GM12874 (cell line): ENCODE results near the gene TBX18.

ENCODE experiments used
- TF ChIP-seq, protein P1 (sequence below): IDR thresholded peaks from 2 replicates; pipeline ENCODE4 v1.5.1; 2011; ENCODE audit warnings: low read depth, mild to moderate bottlenecking, control low read depth, low read length, moderate library complexity; ENCODE audit not compliant: insufficient read depth

The TBX18 gene

GRCh38 chr6:84688141-84688873 lies 76.1 kb downstream of the TBX18 start:
- TF ChIP-seq, protein P1, sequence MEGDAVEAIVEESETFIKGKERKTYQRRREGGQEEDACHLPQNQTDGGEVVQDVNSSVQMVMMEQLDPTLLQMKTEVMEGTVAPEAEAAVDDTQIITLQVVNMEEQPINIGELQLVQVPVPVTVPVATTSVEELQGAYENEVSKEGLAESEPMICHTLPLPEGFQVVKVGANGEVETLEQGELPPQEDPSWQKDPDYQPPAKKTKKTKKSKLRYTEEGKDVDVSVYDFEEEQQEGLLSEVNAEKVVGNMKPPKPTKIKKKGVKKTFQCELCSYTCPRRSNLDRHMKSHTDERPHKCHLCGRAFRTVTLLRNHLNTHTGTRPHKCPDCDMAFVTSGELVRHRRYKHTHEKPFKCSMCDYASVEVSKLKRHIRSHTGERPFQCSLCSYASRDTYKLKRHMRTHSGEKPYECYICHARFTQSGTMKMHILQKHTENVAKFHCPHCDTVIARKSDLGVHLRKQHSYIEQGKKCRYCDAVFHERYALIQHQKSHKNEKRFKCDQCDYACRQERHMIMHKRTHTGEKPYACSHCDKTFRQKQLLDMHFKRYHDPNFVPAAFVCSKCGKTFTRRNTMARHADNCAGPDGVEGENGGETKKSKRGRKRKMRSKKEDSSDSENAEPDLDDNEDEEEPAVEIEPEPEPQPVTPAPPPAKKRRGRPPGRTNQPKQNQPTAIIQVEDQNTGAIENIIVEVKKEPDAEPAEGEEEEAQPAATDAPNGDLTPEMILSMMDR: no peak

DNA sequence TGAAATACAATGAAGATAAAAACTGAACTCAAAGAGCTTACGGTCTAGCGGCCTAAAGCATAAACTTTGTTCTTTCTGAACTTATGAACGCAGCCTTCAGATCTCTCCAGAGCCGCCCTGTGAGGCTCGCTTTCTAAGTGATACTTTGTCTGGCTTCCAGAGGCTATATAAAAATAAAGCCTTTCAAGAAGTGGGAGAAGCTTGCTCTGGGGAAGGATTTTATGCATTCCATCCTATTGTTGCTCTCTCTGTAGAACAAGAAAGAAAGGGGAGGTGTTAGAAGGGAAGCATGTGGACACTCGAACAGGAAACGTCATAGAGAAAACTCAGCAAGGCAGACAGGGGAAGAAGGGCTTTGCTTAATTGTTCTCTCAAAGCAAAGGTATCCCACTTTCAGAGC lies 77.0 kb downstream of the TBX18 start:
- TF ChIP-seq, protein P1: no peak

DNA sequence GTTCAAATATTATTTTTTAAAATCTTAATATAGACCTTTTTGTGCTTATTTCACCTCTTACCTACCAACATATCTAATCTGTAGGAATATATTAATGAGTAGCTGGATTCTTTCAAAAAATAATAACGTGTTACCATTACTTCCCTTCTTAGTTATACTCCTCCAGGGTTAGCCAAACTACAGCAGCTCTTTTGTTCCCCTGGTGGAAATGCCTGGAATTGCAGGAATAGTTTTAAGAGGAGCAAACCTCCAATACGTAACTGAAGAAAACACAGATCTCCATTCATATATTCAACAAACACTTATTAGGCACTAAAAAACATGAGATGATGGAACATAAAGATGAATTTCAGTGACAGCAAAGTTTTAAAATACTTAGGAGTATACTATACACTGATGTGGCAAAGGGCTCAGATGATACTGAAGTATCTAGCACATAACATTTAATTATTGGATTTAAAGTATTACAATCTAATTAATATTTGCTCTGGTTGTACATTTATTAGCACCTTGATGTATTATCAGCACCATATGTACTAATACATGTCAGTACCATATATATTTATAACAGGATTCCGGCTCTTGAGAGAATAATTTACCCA lies 78.3 kb downstream of the TBX18 start:
- TF ChIP-seq, protein P1: peak; percentile 56; the same call in 1 of the 2 replicates

GRCh38 chr6:84681693-84682326 lies 82.6 kb downstream of the TBX18 start:
- TF ChIP-seq, protein P1: no peak

DNA sequence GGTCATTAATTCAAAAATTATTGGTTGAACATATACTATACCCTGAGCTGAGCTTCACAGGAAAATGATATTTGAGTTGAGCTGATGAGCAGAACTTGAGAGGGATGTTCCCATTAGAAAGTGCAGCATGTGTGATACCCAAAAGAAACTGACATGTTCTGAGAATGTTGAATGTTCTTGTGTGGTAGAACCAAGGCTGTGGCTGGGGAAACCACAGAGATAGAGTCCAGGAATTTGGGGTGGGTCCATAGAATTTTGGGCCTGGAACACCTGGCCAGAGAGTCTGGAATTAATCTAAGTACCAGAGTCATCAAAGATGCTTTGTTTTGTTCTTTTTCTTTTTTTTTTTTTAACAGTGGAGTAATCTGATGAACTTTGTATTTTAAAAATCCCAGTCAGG lies 88.7 kb downstream of the TBX18 start:
- TF ChIP-seq, protein P1: no peak

DNA sequence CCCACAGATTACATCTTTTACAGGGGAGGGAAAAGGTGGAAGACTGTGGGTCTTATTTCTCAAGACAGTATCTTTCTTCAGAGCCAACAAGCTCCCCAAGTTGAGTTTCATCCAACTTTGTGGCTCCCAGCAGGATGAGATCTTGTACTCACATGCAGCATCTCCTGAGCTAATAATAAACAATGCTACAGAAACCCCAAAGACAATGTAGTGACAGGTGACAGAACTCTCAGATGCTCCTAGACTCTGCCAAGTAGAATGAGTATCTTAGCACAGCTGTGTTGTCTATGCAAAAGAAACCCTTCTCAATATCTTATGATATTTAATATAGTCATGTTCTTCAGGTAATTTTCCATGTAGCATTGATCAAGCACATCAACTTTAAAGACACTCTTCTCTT lies 90.0 kb downstream of the TBX18 start:
- TF ChIP-seq, protein P1: no peak

GRCh38 chr6:84671183-84671582 lies 93.2 kb downstream of the TBX18 start:
- TF ChIP-seq, protein P1: no peak
